H1 (cell line): Measurements from ENCODE around the gene CPNE5.

ENCODE experiments used
- NRF1 ChIP-seq: IDR thresholded peaks from 2 replicates; pipeline ENCODE4 v1.6.1; 2011; ENCODE audit warnings: mild to moderate bottlenecking, low read depth, low read length, improper control_type of control experiment
- SP2 ChIP-seq: IDR thresholded peaks from 2 replicates; pipeline ENCODE4 v1.6.1; 2012; ENCODE audit warnings: mild to moderate bottlenecking, low read length, inconsistent platforms
- TF ChIP-seq, protein P1 (sequence below): fragments of 300-600 bp; sonication (generic); IDR thresholded peaks from 2 replicates; pipeline ENCODE4 v1.7.1; 2012; ENCODE audit warnings: low read length, moderate library complexity, mild to moderate bottlenecking, inconsistent platforms; ENCODE audit not compliant: insufficient replicate concordance

DNA sequence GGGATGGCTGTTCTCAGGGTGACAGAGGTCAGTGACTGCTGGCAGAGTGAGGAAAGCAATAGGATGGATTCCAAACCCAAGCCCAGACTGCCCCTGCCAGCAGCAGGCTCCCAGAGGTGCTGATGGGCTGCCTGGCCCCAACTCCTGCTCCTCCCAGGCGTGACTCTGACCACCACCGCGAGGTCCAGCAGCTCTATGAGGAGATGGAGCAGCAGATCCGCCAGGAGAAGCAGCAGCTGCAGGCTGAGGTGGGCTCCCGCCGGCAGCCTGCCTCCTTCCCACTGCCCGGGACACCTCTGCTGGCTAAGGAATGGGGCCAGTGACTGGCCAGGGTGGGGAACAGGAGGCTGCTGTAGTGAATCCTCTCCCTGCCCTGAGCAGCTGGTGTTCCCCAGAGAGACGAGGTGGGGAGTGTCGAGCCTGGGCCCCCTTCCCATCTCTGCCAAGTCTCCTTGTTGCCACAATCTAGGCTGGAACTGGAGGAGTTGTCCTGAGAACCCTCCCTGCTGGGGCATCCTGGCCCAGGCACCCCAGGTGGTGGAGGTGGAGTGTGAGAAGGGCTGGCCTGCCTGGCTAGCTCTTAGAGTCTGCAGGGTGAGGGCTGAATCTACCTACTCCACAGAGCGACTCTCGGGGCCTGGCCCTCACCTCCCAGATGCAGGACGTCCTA is 121.2 kb downstream of the CPNE5 start:
- TF ChIP-seq, protein P1, sequence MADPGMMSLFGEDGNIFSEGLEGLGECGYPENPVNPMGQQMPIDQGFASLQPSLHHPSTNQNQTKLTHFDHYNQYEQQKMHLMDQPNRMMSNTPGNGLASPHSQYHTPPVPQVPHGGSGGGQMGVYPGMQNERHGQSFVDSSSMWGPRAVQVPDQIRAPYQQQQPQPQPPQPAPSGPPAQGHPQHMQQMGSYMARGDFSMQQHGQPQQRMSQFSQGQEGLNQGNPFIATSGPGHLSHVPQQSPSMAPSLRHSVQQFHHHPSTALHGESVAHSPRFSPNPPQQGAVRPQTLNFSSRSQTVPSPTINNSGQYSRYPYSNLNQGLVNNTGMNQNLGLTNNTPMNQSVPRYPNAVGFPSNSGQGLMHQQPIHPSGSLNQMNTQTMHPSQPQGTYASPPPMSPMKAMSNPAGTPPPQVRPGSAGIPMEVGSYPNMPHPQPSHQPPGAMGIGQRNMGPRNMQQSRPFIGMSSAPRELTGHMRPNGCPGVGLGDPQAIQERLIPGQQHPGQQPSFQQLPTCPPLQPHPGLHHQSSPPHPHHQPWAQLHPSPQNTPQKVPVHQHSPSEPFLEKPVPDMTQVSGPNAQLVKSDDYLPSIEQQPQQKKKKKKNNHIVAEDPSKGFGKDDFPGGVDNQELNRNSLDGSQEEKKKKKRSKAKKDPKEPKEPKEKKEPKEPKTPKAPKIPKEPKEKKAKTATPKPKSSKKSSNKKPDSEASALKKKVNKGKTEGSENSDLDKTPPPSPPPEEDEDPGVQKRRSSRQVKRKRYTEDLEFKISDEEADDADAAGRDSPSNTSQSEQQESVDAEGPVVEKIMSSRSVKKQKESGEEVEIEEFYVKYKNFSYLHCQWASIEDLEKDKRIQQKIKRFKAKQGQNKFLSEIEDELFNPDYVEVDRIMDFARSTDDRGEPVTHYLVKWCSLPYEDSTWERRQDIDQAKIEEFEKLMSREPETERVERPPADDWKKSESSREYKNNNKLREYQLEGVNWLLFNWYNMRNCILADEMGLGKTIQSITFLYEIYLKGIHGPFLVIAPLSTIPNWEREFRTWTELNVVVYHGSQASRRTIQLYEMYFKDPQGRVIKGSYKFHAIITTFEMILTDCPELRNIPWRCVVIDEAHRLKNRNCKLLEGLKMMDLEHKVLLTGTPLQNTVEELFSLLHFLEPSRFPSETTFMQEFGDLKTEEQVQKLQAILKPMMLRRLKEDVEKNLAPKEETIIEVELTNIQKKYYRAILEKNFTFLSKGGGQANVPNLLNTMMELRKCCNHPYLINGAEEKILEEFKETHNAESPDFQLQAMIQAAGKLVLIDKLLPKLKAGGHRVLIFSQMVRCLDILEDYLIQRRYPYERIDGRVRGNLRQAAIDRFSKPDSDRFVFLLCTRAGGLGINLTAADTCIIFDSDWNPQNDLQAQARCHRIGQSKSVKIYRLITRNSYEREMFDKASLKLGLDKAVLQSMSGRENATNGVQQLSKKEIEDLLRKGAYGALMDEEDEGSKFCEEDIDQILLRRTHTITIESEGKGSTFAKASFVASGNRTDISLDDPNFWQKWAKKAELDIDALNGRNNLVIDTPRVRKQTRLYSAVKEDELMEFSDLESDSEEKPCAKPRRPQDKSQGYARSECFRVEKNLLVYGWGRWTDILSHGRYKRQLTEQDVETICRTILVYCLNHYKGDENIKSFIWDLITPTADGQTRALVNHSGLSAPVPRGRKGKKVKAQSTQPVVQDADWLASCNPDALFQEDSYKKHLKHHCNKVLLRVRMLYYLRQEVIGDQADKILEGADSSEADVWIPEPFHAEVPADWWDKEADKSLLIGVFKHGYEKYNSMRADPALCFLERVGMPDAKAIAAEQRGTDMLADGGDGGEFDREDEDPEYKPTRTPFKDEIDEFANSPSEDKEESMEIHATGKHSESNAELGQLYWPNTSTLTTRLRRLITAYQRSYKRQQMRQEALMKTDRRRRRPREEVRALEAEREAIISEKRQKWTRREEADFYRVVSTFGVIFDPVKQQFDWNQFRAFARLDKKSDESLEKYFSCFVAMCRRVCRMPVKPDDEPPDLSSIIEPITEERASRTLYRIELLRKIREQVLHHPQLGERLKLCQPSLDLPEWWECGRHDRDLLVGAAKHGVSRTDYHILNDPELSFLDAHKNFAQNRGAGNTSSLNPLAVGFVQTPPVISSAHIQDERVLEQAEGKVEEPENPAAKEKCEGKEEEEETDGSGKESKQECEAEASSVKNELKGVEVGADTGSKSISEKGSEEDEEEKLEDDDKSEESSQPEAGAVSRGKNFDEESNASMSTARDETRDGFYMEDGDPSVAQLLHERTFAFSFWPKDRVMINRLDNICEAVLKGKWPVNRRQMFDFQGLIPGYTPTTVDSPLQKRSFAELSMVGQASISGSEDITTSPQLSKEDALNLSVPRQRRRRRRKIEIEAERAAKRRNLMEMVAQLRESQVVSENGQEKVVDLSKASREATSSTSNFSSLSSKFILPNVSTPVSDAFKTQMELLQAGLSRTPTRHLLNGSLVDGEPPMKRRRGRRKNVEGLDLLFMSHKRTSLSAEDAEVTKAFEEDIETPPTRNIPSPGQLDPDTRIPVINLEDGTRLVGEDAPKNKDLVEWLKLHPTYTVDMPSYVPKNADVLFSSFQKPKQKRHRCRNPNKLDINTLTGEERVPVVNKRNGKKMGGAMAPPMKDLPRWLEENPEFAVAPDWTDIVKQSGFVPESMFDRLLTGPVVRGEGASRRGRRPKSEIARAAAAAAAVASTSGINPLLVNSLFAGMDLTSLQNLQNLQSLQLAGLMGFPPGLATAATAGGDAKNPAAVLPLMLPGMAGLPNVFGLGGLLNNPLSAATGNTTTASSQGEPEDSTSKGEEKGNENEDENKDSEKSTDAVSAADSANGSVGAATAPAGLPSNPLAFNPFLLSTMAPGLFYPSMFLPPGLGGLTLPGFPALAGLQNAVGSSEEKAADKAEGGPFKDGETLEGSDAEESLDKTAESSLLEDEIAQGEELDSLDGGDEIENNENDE, result no peak
- TF ChIP-seq NRF1, result no peak
- no peak for TF ChIP-seq SP2
